NCI-H526 (cell line): Measurements from ENCODE around the gene DNAAF3.
"Not testable (repeated sequence)": the region's sequence is repeated elsewhere in the genome, so short reads cannot be mapped to it uniquely, and the experiment has no call there.

Source experiments
- DNase-seq, 2 experiments: peaks; one replicate each; lab custom pipeline; 2025; lab: John Stamatoyannopoulos, UW

Gene DNAAF3

DNA sequence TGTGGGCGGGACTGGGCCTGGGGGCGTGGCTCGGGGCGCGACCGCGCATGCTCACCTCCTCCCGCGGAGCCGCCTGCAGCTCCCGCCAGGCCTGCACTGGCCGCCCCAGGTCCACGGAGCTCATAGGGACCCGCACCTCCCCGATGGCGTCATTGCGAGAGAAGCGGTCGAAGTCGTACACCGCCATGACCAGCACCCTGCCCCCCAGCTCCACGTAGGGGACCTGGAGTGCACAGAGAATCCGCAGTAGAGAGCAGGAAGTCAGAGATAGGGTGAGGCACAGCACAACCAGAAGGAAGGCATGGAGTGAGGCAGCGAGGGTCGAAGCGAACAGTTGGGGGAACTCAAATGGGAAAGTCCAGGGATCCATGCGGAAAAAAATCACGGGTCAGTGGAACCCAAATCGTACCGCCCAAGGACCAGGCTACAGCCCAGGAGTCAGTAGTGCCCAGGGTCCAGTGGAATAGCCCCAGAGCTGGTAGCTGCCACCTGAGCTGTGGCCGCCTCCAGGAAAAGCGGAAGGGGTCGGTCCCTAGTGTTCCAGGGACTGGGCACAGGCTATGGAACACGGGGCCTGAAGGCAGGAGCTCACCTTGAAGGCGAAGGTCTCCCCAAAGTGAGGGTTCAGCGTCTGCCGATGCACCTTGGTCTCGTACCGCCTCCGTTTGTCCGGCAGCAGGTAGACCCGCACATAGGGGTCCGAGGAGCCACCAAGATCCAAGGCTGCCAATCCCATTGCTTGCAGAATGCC, 8.9 kb upstream of the DNAAF3 start:
- DNase-seq: peak; percentile 24 to 84

DNA sequence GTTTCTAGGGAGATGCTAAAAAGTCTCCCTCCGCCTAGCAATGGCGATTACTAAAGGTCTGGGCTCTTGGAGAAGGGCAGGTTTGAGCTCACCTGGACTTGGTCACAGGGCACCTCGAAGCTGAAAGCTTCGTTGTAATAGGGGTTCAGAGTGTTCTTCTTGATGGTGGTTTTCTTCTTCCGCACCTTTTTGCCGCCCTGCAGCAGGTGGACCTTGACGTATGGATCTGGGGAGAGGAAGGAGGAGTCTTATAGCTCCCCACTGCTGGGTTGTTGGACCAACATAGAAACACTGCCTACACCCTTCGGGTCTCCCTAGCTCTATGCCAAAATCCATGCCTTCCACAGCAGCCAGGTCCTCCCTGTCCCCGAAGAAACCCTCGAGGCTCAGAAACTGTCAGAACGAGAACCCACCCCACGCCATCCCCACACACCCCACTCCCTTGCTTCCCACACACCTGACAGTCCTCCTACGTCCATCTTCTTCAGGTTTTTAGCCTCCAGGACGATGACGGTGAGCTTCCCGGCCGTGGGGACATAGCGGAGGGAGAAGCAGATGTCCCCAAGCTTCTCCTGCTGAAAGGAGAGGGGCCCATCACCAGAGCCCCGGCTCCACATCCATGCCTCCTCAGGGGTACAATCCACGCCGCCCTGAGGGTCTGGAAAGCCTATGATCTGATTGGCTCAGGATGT, 8.2 kb upstream of the DNAAF3 start:
- DNase-seq: no peak

DNA sequence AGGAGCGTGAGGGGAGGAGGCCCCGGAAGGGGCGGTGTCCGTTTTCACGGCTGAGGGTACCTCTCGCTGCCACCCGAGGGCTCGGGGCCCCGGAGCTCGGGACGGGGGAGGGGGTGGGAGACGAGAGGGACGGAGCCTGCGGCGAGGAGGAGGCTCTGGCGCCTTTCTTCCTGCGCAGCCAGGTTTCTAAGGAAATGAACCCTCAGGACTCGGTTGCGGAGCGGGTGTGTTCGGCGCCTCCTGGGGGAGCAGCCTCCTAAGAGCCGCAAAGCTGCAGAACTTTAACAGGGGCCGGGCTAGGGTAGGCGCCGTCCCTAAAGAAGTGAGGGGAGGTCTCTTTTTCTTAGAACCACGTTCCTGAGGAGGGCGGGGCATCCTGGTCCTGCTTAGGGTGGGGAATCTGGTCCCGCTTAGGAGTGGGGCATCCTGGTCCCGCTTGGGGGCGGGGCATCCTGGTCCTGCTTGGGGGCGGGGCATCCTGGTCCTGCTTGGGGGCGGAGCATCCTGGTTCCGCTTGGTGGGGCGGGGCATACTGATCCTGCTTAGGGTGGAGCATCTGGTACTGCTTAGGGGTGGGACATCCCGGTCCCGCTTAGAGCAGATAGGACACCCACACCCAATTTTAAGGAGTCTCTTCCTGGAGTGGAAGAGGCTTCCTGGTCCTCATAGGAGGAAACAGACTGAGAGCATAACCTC, 7.4 kb upstream of the DNAAF3 start:
- peak; percentile 68 to 90 for DNase-seq

GRCh38 chr19:55173186-55173713, 6.8 kb upstream of the DNAAF3 start:
- DNase-seq: no peak

DNA sequence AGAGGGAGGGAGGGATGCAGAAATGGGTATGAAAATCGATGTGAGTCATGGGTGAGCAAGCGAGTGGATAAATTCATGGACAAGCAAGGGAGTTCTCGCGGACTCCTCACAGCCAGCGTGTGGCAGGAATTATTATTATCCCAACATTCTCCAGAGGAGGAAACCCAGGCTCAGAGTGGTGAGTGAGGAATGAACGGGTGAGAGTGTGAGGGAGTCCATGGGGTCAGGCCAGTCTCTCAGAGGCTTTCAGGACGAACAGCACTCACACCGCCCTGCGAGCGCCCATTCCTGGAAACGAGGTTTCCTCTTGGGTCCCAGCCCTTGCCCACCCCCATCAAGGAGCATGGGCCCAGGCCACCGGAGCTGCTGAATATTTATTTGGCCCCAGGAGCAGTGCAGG, 6.3 kb upstream of the DNAAF3 start:
- DNase-seq: no peak

DNA sequence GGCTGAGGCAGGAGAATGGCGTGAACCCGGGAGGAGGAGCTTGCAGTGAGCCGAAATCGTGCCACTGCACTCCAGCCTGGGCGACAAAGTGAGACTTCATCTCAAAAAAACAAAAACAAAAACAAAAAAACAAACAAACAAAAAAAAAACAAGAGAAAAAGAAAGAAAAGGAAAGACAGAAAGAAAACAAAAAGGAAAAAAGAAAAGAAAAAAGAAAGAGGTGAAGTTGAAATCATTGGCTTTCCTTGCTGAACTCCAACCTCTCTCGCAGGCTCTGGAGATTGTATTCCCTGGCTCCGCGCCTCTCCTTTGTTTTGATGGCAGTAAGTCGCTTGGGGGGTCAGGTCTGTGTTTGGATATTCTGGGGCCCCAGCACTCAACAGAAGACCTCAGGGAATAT, 5.9 kb upstream of the DNAAF3 start:
- DNase-seq: not testable (repeated sequence)

- no peak for DNase-seq
Measured at GRCh38 chr19:55171440-55171839, 5.0 kb upstream of the DNAAF3 start.

DNA sequence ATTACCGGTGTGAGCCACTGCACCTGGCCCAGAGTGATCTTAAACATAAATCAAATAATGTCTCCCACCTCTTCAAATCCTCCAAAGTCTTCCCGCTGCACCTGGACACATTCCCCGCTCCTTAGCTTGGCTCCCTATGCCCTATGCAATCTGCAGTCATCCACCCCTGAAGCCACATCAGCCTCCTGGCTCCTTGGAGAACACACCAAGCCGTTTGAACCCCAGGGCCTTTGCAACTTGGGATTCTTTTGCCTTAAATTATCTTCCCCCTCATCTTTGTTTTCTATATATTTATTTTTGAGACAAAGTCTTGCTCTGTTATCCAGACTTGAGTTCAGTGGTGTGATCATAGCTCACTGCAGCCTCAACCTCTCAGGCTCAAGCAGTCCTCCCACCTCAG, 2.7 kb upstream of the DNAAF3 start:
- no peak for DNase-seq

GRCh38 chr19:55165952-55166529, 372 bp downstream of the DNAAF3 start:
- DNase-seq: peak; percentile 86 to 95

DNA sequence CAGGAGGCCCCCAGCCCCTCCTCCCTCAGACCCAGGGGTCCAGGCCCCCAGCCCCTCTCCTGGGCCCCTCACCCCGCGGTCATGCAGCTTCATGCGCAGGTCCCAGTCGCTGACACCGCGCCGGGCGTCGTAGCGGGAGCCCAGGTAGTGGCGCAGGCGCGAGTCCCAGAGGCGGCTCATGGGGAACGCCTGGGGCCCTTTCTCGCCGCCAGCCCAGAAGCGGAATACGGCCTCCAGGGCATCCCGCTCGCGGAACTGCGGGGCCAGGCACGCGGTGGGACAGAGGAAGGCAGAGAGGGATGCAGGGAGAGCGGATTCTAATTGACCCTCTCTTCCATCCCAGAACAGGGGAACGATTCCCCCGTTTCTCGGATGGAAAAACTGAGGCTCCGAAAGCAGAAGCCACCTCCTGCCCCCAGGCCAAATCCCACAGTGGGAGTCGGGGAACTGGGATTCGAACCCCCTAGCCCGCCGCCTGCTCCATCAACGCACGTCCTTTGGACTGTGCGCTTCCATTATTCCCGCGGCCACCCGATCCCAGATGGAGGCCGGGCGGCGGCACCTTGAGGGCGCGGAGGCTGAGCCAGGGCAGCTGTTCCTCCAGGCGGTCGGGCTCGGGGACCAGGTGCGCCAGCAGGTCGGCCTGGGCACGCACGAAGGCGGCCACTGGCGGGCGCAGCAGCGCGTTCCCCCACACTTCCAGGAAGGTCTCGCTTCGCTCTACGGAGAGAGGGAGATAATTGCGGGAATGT, 4.7 kb downstream of the DNAAF3 start:
- peak in 1 of 2 experiments; percentile 52 for DNase-seq

DNA sequence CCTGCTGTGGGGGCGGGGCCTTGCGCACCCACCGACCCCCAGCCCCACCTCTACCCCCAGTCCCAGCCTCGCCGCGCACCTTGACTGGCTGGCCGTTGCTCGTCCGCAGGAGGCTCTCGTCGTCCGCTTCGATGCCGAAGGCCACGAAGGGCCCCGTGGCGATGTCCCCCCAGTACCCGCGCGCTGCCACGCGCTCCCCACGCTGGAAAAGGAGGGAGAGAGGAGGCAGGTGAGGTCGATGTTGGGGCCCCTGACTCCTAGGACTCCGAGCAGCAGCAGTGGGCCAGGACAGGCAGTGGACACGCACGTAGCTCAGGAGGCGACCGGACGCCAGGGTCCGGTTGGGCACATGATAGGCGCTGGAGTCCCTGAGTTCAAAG, 5.4 kb downstream of the DNAAF3 start:
- no peak for DNase-seq

GRCh38 chr19:55160128-55160985, 6.1 kb downstream of the DNAAF3 start:
- DNase-seq: peak; percentile 94 to 99

- DNase-seq: no peak
Measured at GRCh38 chr19:55158848-55159749, 7.3 kb downstream of the DNAAF3 start.

DNA sequence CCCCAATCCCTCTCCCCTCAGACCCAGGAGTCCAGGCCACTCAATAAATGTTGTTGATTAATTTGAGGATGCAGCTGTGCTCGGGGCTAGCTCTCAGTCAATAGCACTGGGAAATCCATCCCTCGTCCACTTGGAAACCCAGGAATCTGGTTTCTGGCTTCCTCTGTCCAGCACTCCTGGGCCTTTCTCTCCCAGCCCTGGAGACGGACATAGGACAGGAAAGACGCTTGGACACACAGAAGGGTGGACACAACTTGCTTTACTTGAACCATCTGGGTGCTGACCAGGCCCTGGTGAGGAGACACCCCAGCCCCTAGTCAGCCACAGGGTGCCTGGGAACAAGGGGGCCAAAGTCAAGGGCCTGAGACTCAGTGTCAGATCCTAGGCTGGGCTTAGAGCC, 8.0 kb downstream of the DNAAF3 start:
- no peak for DNase-seq

GRCh38 chr19:55157064-55157908, 9.1 kb downstream of the DNAAF3 start, which contains the start of gene TNNI3:
Gene TNNI3, minus strand, starts transcription at chr19:55157732. Its CDS starts 143 bp downstream, at chr19:55157589.
- no peak for DNase-seq

DNA sequence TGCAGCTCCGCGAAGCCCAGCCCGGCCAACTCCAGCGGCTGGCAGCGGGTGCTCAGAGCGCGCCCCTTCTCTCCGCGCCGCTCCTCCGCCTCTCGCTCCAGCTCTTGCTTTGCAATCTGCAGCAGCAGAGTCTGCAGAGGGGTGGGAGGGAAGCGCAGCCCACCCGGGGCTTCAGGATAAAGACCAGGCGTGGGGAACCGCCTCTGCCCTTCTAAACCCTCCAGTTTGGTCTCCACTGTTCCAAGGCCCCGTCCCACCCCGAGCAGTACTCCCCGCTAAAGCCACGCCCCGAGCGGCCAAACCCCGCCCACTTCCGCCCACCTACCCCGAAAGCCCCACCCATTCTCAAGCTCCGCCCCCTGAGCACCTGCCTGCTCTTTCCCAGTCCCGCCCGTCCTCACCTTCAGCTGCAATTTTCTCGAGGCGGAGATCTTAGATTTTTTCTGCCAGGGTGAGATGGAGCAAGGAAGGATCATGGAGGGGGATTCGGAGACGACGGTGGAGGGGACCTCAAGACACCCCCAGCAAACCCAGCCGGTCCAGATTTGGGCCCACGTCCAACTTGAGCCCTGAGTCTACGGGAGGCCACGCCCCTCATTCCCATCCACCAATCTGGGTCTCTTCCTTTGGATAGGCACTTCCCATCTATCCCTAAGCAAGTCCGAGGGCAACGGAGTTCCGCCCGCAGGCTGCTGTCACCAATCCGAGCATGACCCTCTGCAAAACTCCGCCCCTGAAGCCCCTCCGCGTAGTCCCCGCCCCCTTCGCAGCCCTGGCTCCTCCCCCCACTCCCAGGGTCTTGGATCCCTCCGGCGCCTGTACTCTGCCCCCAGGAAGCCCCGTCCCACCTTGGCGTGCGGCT, 10.0 kb downstream of the DNAAF3 start:
- DNase-seq: peak; percentile 91 to 97

DNA sequence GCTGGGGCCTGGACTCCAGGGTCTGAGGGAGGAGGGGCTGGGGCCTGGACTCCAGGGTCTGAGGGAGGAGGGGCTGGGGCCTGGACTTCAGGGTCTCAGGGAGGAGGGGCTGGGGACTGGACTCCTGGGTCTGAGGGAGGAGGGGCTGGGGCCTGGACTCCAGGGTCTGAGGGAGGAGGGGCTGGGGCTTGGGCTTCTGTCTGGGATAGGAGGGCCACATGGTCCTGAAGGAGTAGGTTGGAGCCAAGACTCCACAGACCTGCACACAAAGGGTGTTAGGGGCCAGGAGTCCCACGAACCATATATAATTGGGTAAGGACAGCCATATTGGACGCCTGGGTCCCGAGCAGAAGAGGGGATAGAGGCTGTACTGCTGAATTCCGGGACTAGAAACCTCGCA, 10.6 kb downstream of the DNAAF3 start:
- DNase-seq: peak in 1 of 2 experiments; percentile 32
